ENCODE data around the gene SLC22A31.

- no peak for TF ChIP-seq CTCF (conservative IDR thresholded peaks at IDR 0.05; ENCODE audit: low read depth, low read length)
- TF ChIP-seq EZH2phosphoT487 (IDR thresholded peaks at IDR 0.05; ENCODE audit: borderline replicate concordance, low read length): no peak
- no peak for TF ChIP-seq EZH2 (IDR thresholded peaks at IDR 0.05; ENCODE audit: low read length, unreplicated experiment)
Observed at GRCh38 chr16:89159850-89160354, 40.4 kb downstream of the SLC22A31 start.
